Measurements from ENCODE around the gene MEGF9. TPM values are rescaled to one million over a fixed set of nuclear protein-coding genes. Genes with fewer than 3 reads are reported as not detected.

The MEGF9 gene
- total and polyA plus RNA-seq, 4 donors: 15.5 to 27.4 (median 19.3) TPM

DNA sequence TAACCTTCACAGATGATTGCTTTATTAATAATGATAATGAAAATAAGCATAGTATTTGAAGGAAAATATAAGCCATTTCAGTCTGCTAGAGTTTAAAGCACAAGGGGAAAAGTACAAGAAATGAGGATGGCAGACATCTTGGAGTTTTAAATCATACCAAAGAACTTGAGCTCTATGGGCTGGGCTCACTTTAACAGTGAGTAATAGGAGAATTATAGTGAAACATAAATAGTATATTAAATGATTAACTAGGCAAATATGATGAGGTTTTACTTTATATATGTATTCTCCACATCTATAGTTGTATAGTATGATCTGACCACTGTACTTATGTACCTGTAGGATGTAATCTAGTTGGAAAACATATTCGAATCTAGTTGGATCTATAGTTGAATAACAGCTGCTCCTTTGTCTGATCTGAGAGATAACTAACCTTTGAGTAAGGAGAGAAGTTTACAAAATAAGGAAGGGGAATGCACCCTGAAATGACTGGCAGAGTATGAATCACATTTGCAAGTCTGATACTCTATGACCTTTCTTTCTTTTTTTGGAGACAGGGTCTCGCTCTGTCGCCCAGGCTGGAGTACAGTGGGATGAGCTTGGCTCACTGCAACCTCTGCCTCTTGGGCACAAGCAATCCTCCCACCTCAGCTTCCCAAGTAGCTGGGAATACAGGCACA is 17.6 kb downstream of the MEGF9 start:
- H3K27ac ChIP-seq (ENCODE audit: low read depth in 1 of 2, low read length in 2 of 2): no peak overlapping the region
- no peaks in the 10 kb centered on the region for H3K27me3 ChIP-seq (ENCODE audit: control insufficient read depth in 4 of 4, insufficient read depth in 4 of 4, low read length in 3 of 4)
- H3K9ac ChIP-seq (ENCODE audit: low read depth in 1 of 2, low read length in 2 of 2): no peak overlapping the region
- H3K4me1 ChIP-seq (ENCODE audit: control insufficient read depth in 4 of 4, insufficient read depth in 4 of 4, low read length in 3 of 4): peaks cover 7 to 22% (median 10%) of the 10 kb centered on the region in 4 donors
- 87% methylated on average over 3 of the region's 3 CpGs for WGBS
- no peaks in the 10 kb centered on the region for H3K9me3 ChIP-seq (ENCODE audit: control insufficient read depth in 4 of 4, low read length in 3 of 4)
- TF ChIP-seq FOXA1 (IDR thresholded peaks at IDR 0.05) (no peak), RXRA (IDR thresholded peaks at IDR 0.05) (no peak), TAF1 (conservative IDR thresholded peaks at IDR 0.05) (no peak), JUND (IDR thresholded peaks at IDR 0.05) (no peak), HNF4G (IDR thresholded peaks at IDR 0.05) (no peak), FOXA2 (IDR thresholded peaks at IDR 0.05) (no peak), RAD21 (IDR thresholded peaks at IDR 0.05) (no peak), YY1 (IDR thresholded peaks at IDR 0.05) (no peak), HNF4A (conservative IDR thresholded peaks at IDR 0.05) (no peak), SP1 (IDR thresholded peaks at IDR 0.05) (no peak), NR2F2 (IDR thresholded peaks at IDR 0.05) (no peak), GABPA (IDR thresholded peaks at IDR 0.05 in 1 of 2, conservative IDR thresholded peaks at IDR 0.05 in 1 of 2) (no peak), EGR1 (IDR thresholded peaks at IDR 0.05; ENCODE audit: low read depth in 2 of 2) (no peak)
- TF ChIP-seq, protein P1, sequence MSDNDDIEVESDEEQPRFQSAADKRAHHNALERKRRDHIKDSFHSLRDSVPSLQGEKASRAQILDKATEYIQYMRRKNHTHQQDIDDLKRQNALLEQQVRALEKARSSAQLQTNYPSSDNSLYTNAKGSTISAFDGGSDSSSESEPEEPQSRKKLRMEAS (IDR thresholded peaks at IDR 0.05): no peak
- TF ChIP-seq, protein P2, sequence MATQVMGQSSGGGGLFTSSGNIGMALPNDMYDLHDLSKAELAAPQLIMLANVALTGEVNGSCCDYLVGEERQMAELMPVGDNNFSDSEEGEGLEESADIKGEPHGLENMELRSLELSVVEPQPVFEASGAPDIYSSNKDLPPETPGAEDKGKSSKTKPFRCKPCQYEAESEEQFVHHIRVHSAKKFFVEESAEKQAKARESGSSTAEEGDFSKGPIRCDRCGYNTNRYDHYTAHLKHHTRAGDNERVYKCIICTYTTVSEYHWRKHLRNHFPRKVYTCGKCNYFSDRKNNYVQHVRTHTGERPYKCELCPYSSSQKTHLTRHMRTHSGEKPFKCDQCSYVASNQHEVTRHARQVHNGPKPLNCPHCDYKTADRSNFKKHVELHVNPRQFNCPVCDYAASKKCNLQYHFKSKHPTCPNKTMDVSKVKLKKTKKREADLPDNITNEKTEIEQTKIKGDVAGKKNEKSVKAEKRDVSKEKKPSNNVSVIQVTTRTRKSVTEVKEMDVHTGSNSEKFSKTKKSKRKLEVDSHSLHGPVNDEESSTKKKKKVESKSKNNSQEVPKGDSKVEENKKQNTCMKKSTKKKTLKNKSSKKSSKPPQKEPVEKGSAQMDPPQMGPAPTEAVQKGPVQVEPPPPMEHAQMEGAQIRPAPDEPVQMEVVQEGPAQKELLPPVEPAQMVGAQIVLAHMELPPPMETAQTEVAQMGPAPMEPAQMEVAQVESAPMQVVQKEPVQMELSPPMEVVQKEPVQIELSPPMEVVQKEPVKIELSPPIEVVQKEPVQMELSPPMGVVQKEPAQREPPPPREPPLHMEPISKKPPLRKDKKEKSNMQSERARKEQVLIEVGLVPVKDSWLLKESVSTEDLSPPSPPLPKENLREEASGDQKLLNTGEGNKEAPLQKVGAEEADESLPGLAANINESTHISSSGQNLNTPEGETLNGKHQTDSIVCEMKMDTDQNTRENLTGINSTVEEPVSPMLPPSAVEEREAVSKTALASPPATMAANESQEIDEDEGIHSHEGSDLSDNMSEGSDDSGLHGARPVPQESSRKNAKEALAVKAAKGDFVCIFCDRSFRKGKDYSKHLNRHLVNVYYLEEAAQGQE (IDR thresholded peaks at IDR 0.05): no peak
- TF ChIP-seq, protein P3, sequence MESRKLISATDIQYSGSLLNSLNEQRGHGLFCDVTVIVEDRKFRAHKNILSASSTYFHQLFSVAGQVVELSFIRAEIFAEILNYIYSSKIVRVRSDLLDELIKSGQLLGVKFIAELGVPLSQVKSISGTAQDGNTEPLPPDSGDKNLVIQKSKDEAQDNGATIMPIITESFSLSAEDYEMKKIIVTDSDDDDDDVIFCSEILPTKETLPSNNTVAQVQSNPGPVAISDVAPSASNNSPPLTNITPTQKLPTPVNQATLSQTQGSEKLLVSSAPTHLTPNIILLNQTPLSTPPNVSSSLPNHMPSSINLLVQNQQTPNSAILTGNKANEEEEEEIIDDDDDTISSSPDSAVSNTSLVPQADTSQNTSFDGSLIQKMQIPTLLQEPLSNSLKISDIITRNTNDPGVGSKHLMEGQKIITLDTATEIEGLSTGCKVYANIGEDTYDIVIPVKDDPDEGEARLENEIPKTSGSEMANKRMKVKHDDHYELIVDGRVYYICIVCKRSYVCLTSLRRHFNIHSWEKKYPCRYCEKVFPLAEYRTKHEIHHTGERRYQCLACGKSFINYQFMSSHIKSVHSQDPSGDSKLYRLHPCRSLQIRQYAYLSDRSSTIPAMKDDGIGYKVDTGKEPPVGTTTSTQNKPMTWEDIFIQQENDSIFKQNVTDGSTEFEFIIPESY (IDR thresholded peaks at IDR 0.05): no peak
- no peak for DNase-seq (ENCODE audit: low spot score)
- no peak overlapping the region for H3K4me3 ChIP-seq (ENCODE audit: low read depth in 1 of 3, low read length in 3 of 3)
- H3K36me3 ChIP-seq (ENCODE audit: control insufficient read depth in 4 of 4, insufficient read depth in 3 of 4, low read depth in 1 of 4, low read length in 3 of 4): no peaks in the 10 kb centered on the region

DNA sequence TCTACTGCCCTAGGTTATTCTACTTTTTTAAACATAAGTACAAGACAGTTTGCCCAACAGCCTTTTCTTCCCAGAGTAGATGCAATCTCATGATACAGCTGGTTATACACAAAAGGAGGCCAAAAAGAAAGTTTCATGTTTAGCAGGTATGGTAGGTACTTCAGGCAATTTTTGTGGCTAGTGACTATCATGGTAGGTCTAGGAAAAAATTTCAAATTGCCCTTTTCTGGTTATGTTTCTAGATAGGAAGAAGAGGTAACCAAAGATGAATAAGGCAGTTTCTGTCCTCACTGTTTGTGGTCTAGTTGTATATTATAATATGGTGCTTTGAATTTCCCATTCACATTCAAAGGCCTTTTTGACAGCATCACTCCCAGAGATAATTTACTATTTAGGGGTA is 19.7 kb downstream of the MEGF9 start:
- TF ChIP-seq, protein P4, sequence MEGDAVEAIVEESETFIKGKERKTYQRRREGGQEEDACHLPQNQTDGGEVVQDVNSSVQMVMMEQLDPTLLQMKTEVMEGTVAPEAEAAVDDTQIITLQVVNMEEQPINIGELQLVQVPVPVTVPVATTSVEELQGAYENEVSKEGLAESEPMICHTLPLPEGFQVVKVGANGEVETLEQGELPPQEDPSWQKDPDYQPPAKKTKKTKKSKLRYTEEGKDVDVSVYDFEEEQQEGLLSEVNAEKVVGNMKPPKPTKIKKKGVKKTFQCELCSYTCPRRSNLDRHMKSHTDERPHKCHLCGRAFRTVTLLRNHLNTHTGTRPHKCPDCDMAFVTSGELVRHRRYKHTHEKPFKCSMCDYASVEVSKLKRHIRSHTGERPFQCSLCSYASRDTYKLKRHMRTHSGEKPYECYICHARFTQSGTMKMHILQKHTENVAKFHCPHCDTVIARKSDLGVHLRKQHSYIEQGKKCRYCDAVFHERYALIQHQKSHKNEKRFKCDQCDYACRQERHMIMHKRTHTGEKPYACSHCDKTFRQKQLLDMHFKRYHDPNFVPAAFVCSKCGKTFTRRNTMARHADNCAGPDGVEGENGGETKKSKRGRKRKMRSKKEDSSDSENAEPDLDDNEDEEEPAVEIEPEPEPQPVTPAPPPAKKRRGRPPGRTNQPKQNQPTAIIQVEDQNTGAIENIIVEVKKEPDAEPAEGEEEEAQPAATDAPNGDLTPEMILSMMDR (IDR thresholded peaks at IDR 0.05; ENCODE audit: low read depth, low read length, missing input control): no peak
- no peak for TF ChIP-seq NR2F2 (IDR thresholded peaks at IDR 0.05)
- no peak overlapping the region for H3K27ac ChIP-seq (ENCODE audit: low read depth in 1 of 2, low read length in 2 of 2)
- no peaks in the 10 kb centered on the region for H3K36me3 ChIP-seq (ENCODE audit: control insufficient read depth in 4 of 4, insufficient read depth in 3 of 4, low read depth in 1 of 4, low read length in 3 of 4)
- no peak overlapping the region for H3K4me3 ChIP-seq (ENCODE audit: low read depth in 1 of 3, low read length in 3 of 3)
- no peak overlapping the region for H3K9ac ChIP-seq (ENCODE audit: low read depth in 1 of 2, low read length in 2 of 2)
- peaks cover 7 to 25% (median 12%) of the 10 kb centered on the region in 4 donors for H3K4me1 ChIP-seq (ENCODE audit: control insufficient read depth in 4 of 4, insufficient read depth in 4 of 4, low read length in 3 of 4)
- no peak for DNase-seq (ENCODE audit: low spot score)
- H3K27me3 ChIP-seq (ENCODE audit: control insufficient read depth in 4 of 4, insufficient read depth in 4 of 4, low read length in 3 of 4): no peaks in the 10 kb centered on the region
- no peaks in the 10 kb centered on the region for H3K9me3 ChIP-seq (ENCODE audit: control insufficient read depth in 4 of 4, low read length in 3 of 4)
